H1 (cell line): ENCODE results near the gene SNAPC2. TPM values are rescaled to one million over a fixed set of nuclear protein-coding genes. Genes with fewer than 3 reads are reported as not detected.

ENCODE experiments used
- CTCF ChIA-PET: fragments of 300-600 bp; sonication (Branson Sonifier 250); formaldehyde crosslinking; loops from one replicate; lab custom pipeline; 2021; ENCODE audit not compliant: partially characterized antibody; lab: Charles Lee
- POLR2A ChIA-PET: fragments of 300-600 bp; sonication (Branson Sonifier 250); formaldehyde crosslinking; loops from one replicate; lab custom pipeline; 2021; ENCODE audit warnings: inconsistent platforms; ENCODE audit not compliant: partially characterized antibody; lab: Charles Lee
- DNase-seq, 2 experiments: peaks; one replicate each; pipeline versions ENCODE4 v3.0.0 to v3.0.0-alpha.2; 2010 to 2022; ENCODE audit warnings: low spot score in 2 of 2, low read depth in 1 of 2, mixed read lengths in 1 of 2
- FAIRE-seq: peaks from 2 replicates; lab custom pipeline; 2011; peaks lifted over from hg19 to GRCh38; lab: Jason Lieb, UNC
- H2AFZ ChIP-seq: 2 replicates; pipeline ENCODE4 v1.8.1; 2012; ENCODE audit warnings: low read length, inconsistent platforms
- H2AK5ac ChIP-seq: 2 replicates; pipeline ENCODE4 v1.6.1; 2013; ENCODE audit warnings: low read depth, low read length
- H2BK120ac ChIP-seq: replicated peaks from 2 replicates; pipeline ENCODE3; 2013; ENCODE audit warnings: low read depth, low read length, inconsistent platforms
- H2BK12ac ChIP-seq: 2 replicates; pipeline ENCODE4 v1.6.1; 2013; ENCODE audit warnings: low read depth, low read length
- H2BK15ac ChIP-seq: 2 replicates; pipeline ENCODE4 v1.6.1; 2013; ENCODE audit warnings: low read length
- H2BK20ac ChIP-seq: 2 replicates; pipeline ENCODE4 v1.6.1; 2013; ENCODE audit warnings: low read length
- H2BK5ac ChIP-seq: 2 replicates; pipeline ENCODE4 v1.6.1; 2013; ENCODE audit warnings: low read depth, low read length
- H3K14ac ChIP-seq: 2 replicates; pipeline ENCODE4 v1.6.1; 2013; ENCODE audit warnings: inconsistent platforms; ENCODE audit not compliant: insufficient read length
- H3K18ac ChIP-seq: 2 replicates; pipeline ENCODE4 v1.6.1; 2013; ENCODE audit warnings: low read length; ENCODE audit errors: extremely low read depth
- H3K23ac ChIP-seq: 2 replicates; pipeline ENCODE4 v1.6.1; 2013; ENCODE audit warnings: inconsistent platforms; ENCODE audit not compliant: insufficient read length
- H3K23me2 ChIP-seq: 2 replicates; pipeline ENCODE4 v1.6.1; 2013; ENCODE audit warnings: low read depth, low read length
- H3K27ac ChIP-seq: 2 replicates; pipeline ENCODE4 v1.6.1; 2011; ENCODE audit warnings: low read depth, low read length, inconsistent platforms
- H3K27me3 ChIP-seq, 4 experiments: replicated peaks in 1 of 4; 1 replicate in 1 of 4; 2 replicates in 3 of 4; pipeline versions ENCODE4 v1.6.1 to v1.8.1; 2011 to 2013; ENCODE audit warnings: low read length in 3 of 4, mild to moderate bottlenecking in 3 of 4, inconsistent platforms in 2 of 4, mixed read lengths in 2 of 4, moderate library complexity in 1 of 4; ENCODE audit not compliant: control insufficient read depth in 3 of 4, insufficient read depth in 3 of 4; ENCODE audit errors: extremely low read depth in 1 of 4
- H3K36me3 ChIP-seq, 4 experiments: 2 replicates each; pipeline versions ENCODE4 v1.6.1 to v1.8.1; 2011 to 2013; ENCODE audit warnings: mild to moderate bottlenecking in 4 of 4, low read length in 3 of 4, moderate library complexity in 2 of 4, control low read depth in 1 of 4, inconsistent platforms in 1 of 4; ENCODE audit not compliant: insufficient read depth in 4 of 4, control insufficient read depth in 2 of 4
- H3K4ac ChIP-seq: replicated peaks from 2 replicates; pipeline ENCODE3; 2013; ENCODE audit warnings: low read length, low read depth, mixed read lengths, inconsistent platforms; ENCODE audit not compliant: insufficient read length
- H3K4me1 ChIP-seq, 4 experiments: replicated peaks in 1 of 4; 1 replicate in 1 of 4; 2 replicates in 3 of 4; pipeline versions ENCODE4 v1.6.1 to v1.8.1; 2011 to 2013; ENCODE audit warnings: low read length in 3 of 4, inconsistent platforms in 2 of 4, mixed read lengths in 1 of 4; ENCODE audit not compliant: insufficient read depth in 4 of 4, control insufficient read depth in 3 of 4
- H3K4me2 ChIP-seq, 2 experiments: 2 replicates each; pipeline versions ENCODE4 v1.6.1 to v1.8.1; 2011 to 2013; ENCODE audit warnings: low read depth in 2 of 2, low read length in 2 of 2, control low read depth in 1 of 2, inconsistent platforms in 1 of 2, mild to moderate bottlenecking in 1 of 2; ENCODE audit not compliant: insufficient read depth in 1 of 2
- H3K4me3 ChIP-seq, 4 experiments: fragments of 200-600, 300-600 bp in 1 of 4; sonication (generic), shearing (Covaris generic), sonication (Bioruptor Twin) in 1 of 4; 2 replicates each; pipeline versions ENCODE4 v1.5.1 to v1.8.1; 2011 to 2016; ENCODE audit warnings: low read length in 4 of 4, low read depth in 3 of 4, control low read depth in 2 of 4, inconsistent platforms in 2 of 4, mild to moderate bottlenecking in 2 of 4, mixed read lengths in 1 of 4, moderate library complexity in 1 of 4; ENCODE audit not compliant: insufficient read depth in 2 of 4; ENCODE audit errors: extremely low read depth in 1 of 4
- H3K56ac ChIP-seq: replicated peaks from 2 replicates; pipeline ENCODE3; 2013; ENCODE audit warnings: low read depth, mild to moderate bottlenecking, mixed read lengths, low read length, inconsistent platforms; ENCODE audit not compliant: insufficient read length
- H3K79me1 ChIP-seq: 2 replicates; pipeline ENCODE4 v1.6.1; 2013; ENCODE audit warnings: low read depth, low read length, control low read depth
- H3K79me2 ChIP-seq, 2 experiments: 2 replicates each; pipeline versions ENCODE4 v1.6.1 to v1.8.1; 2012 to 2013; ENCODE audit warnings: low read length in 2 of 2, mild to moderate bottlenecking in 2 of 2, inconsistent platforms in 1 of 2; ENCODE audit not compliant: insufficient read depth in 2 of 2, control insufficient read depth in 1 of 2
- H3K9ac ChIP-seq, 4 experiments: replicated peaks in 1 of 4; 1 replicate in 1 of 4; 2 replicates in 3 of 4; pipeline versions ENCODE4 v1.6.1 to v1.8.1; 2011 to 2013; ENCODE audit warnings: low read depth in 3 of 4, low read length in 3 of 4, control low read depth in 2 of 4, mild to moderate bottlenecking in 2 of 4, moderate library complexity in 2 of 4, inconsistent platforms in 1 of 4; ENCODE audit errors: extremely low read depth in 1 of 4
- H3K9me3 ChIP-seq, 2 experiments: 2 replicates each; pipeline versions ENCODE4 v1.6.1 to v1.8.1; 2012 to 2013; ENCODE audit warnings: mild to moderate bottlenecking in 2 of 2, moderate library complexity in 2 of 2, control low read depth in 1 of 2, inconsistent platforms in 1 of 2, low read depth in 1 of 2, low read length in 1 of 2, mixed read lengths in 1 of 2; ENCODE audit not compliant: insufficient read depth in 2 of 2
- H4K20me1 ChIP-seq, 2 experiments: replicated peaks in 1 of 2; 2 replicates each; pipeline versions ENCODE3 to v1.8.1; 2011 to 2013; ENCODE audit warnings: inconsistent platforms in 2 of 2, low read length in 2 of 2, mild to moderate bottlenecking in 1 of 2; ENCODE audit not compliant: insufficient read depth in 2 of 2, control insufficient read depth in 1 of 2
- H4K5ac ChIP-seq: 2 replicates; pipeline ENCODE4 v1.6.1; 2013; ENCODE audit warnings: low read length, low read depth, mixed read lengths, inconsistent platforms; ENCODE audit not compliant: insufficient read length
- H4K8ac ChIP-seq: 2 replicates; pipeline ENCODE4 v1.8.0; 2013; ENCODE audit warnings: mild to moderate bottlenecking, moderate library complexity, low read length, inconsistent platforms; ENCODE audit not compliant: insufficient read depth; ENCODE audit errors: extremely low read depth
- H4K91ac ChIP-seq: replicated peaks from 2 replicates; pipeline ENCODE3; 2013; ENCODE audit warnings: low read length, mixed read lengths, inconsistent platforms; ENCODE audit not compliant: insufficient read length
- CBX5 ChIP-seq: fragments of 300-800, 300-1000 bp; sonication (generic); IDR thresholded peaks from 2 replicates; pipeline ENCODE4 v1.7.1; 2016; ENCODE audit warnings: antibody characterized with exemption, low read length, low read depth
- FOSL1 ChIP-seq: IDR thresholded peaks from 2 replicates; pipeline ENCODE4 v1.6.1; 2011; ENCODE audit warnings: mild to moderate bottlenecking, low read depth, low read length, moderate library complexity; ENCODE audit not compliant: insufficient read depth
- JUND ChIP-seq: IDR thresholded peaks from 2 replicates; pipeline ENCODE4 v1.6.1; 2011; ENCODE audit warnings: mild to moderate bottlenecking, improper control_type of control experiment, low read length
- KDM1A ChIP-seq: fragments of 200-600, 300-600 bp; sonication (generic); IDR thresholded peaks from 2 replicates; pipeline ENCODE4 v1.7.1; 2016; ENCODE audit warnings: mild to moderate bottlenecking, low read length, borderline replicate concordance
- NANOG ChIP-seq: IDR thresholded peaks from 2 replicates; pipeline ENCODE4 v1.6.1; 2011; ENCODE audit warnings: low read length, low read depth, mild to moderate bottlenecking, inconsistent platforms; ENCODE audit not compliant: insufficient read depth, poor library complexity, severe bottlenecking
- PHF8 ChIP-seq: fragments of 200-600 bp; sonication (generic); conservative IDR thresholded peaks from 2 replicates; pipeline ENCODE4 v1.7.1; 2012; ENCODE audit warnings: low read depth, mild to moderate bottlenecking, inconsistent platforms, low read length, moderate library complexity
- POU5F1 ChIP-seq: IDR thresholded peaks from 2 replicates; pipeline ENCODE4 v1.6.1; 2011; ENCODE audit warnings: low read depth, mild to moderate bottlenecking, low read length, moderate library complexity
- RNF2 ChIP-seq: fragments of 200-900, 300-1000 bp; sonication (generic); IDR thresholded peaks from 2 replicates; pipeline ENCODE4 v1.7.1; 2016; ENCODE audit warnings: borderline replicate concordance, low read depth, mild to moderate bottlenecking, antibody characterized with exemption, low read length; ENCODE audit not compliant: poor library complexity, severe bottlenecking; ENCODE audit errors: missing control alignments
- RXRA ChIP-seq: IDR thresholded peaks from 2 replicates; pipeline ENCODE4 v1.6.1; 2011; ENCODE audit warnings: low read depth, mild to moderate bottlenecking, low read length, moderate library complexity; ENCODE audit not compliant: insufficient read depth
- SIX5 ChIP-seq: IDR thresholded peaks from 2 replicates; pipeline ENCODE4 v1.6.1; 2011; ENCODE audit warnings: mild to moderate bottlenecking, low read depth, low read length
- SP4 ChIP-seq: IDR thresholded peaks from 2 replicates; pipeline ENCODE4 v1.6.1; 2012; ENCODE audit warnings: low read length, inconsistent platforms
- WGBS, 2 experiments: shearing (Covaris generic) in 1 of 2; methylation state at CpG; one replicate each; pipeline versions ENCODE4 v1.1.6 to v1.1.7; 2013 to 2015; ENCODE audit warnings: low lambda C conversion rate in 2 of 2, mixed read lengths in 2 of 2, inconsistent platforms in 1 of 2, low coverage in 1 of 2, missing lambda C conversion rate in 1 of 2; ENCODE audit not compliant: insufficient replicate concordance in 2 of 2, insufficient coverage in 1 of 2, insufficient read length in 1 of 2; ENCODE audit errors: extremely low coverage in 1 of 2, missing lambda C conversion rate in 1 of 2; 5-methylcytosine and 5-hydroxymethylcytosine counted together
- polyA plus RNA-seq, 7 experiments: library from polyadenylated mRNA; depleted of rRNA in 3 of 7; stranded (reverse) in 5 of 7; unstranded in 2 of 7; fragments of >200 nt in 5 of 7; fragments of 200-250 nt in 2 of 7; gene quantifications; 1 replicate in 5 of 7; 2 replicates in 1 of 7; 4 replicates in 1 of 7; pipeline versions ENCODE4 v1.2.1 to v1.2.3, GENCODE V29; 2011 to 2013; ENCODE audit warnings: missing spikeins in 2 of 7, mixed read lengths in 2 of 7
- total RNA-seq: library from RNA; stranded (reverse); fragmentation: NEBNext Ultra II Directional; extraction: Animal tissue kit (Norgen Biotek cat#: 25700); gene quantifications from 2 replicates; pipeline ENCODE4 v1.2.1, GENCODE V29; 2021
- TF ChIP-seq, protein P1 (sequence below): IDR thresholded peaks from 2 replicates; pipeline ENCODE4 v1.6.1; 2012; ENCODE audit warnings: inconsistent platforms
- TF ChIP-seq, protein P2 (sequence below): IDR thresholded peaks from 2 replicates; pipeline ENCODE4 v1.6.1; 2012; ENCODE audit warnings: inconsistent platforms

SNAPC2 gene
- total and polyA plus RNA-seq, 2 of the 8 experiments (the other 6 are each of a cell fraction or from before 2014, with no cell fraction given), result 18.2 to 20.3 TPM

DNA sequence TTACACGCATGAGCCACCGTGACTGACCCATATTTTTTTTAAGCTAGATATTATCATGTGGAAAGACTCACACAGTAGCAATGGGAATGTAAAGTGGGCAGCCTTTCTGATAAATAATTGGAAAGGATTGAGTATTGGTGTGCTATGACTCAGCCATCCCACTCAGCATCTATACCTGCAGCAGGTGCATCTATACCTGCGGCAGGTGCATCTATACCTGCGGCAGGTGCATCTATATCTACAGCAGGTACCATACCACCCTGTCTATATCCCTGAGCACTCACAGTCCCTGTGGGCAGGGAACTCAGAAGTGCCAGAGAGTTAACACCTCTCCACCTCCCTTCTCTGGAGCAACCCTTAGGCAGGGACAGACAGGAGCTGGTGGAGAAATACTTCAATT, 37.0 kb upstream of the SNAPC2 start:
- Histone ChIP-seq H3K27me3 (peaks cover 0 to 2% (median 0%) of the 10 kb centered on the region in 4 experiments; a peak in 1 of 7 replicates), H3K36me3 (no peaks in the 10 kb centered on the region), H3K79me2 (no peaks in the 10 kb centered on the region), H3K56ac (no peak overlapping the region), H3K79me1 (no peaks in the 10 kb centered on the region), H4K91ac (no peak overlapping the region), H2BK120ac (no peak overlapping the region), H2AFZ (no peak overlapping the region), H4K5ac (no peak overlapping the region), H2BK20ac (no peak overlapping the region), H2BK15ac (no peak overlapping the region), H3K14ac (no peak overlapping the region), H3K18ac (no peak overlapping the region), H3K23me2 (peaks cover 4% of the 10 kb centered on the region; the same call in 1 of the 2 replicates), H2AK5ac (no peak overlapping the region), H3K9ac (no peak overlapping the region), H3K4me2 (no peak overlapping the region), H4K20me1 (no peaks in the 10 kb centered on the region), H3K27ac (no peak overlapping the region), H3K4me3 (no peak overlapping the region), H2BK5ac (no peak overlapping the region), H3K9me3 (no peaks in the 10 kb centered on the region), H2BK12ac (no peak overlapping the region), H3K23ac (no peak overlapping the region), H3K4ac (no peak overlapping the region), H4K8ac (no peak overlapping the region), H3K4me1 (peaks cover 0 to 6% (median 4%) of the 10 kb centered on the region in 4 experiments; a peak in 4 of 7 replicates)
- POLR2A ChIA-PET, result interaction anchor here (0.6 to 1.8 kb wide), 10 partner anchors 8 to 60 kb away, joined by 3 to 5 read pairs (median 3); partner anchors contain the start of genes PRR36, TGFBR3L and TIMM44
- FAIRE-seq (no peak), DNase-seq (no peak)
- WGBS, 2 experiments, result 98% methylated on average over 4 of the region's 4 CpGs; no CpG with 5 or more reads in 1 of the 2 experiments
- CTCF ChIA-PET, result interaction anchor here (0.7 to 3.0 kb wide), 7 partner anchors 14 to 51 kb away, joined by 3 to 8 read pairs (median 4); no protein-coding TSS in a partner anchor
- TF ChIP-seq POU5F1 (no peak), CBX5 (no peak), FOSL1 (no peak), NANOG (no peak), SP4 (no peak), RXRA (no peak), KDM1A (no peak), SIX5 (no peak), RNF2 (no peak), PHF8 (no peak), JUND (no peak)
- TF ChIP-seq, protein P1, sequence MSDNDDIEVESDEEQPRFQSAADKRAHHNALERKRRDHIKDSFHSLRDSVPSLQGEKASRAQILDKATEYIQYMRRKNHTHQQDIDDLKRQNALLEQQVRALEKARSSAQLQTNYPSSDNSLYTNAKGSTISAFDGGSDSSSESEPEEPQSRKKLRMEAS, result no peak
- TF ChIP-seq, protein P2, sequence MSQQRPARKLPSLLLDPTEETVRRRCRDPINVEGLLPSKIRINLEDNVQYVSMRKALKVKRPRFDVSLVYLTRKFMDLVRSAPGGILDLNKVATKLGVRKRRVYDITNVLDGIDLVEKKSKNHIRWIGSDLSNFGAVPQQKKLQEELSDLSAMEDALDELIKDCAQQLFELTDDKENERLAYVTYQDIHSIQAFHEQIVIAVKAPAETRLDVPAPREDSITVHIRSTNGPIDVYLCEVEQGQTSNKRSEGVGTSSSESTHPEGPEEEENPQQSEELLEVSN, result no peak
